K562 (cell line): ENCODE results near the gene SLC7A6OS. TPM values are rescaled to one million over a fixed set of nuclear protein-coding genes. Genes with fewer than 3 reads are reported as not detected.

Experiments used
- ARHGAP35 ChIP-seq: fragments of 450-650 bp; IDR thresholded peaks from 2 replicates; pipeline ENCODE4 v1.6.1; 2018; ENCODE audit not compliant: partially characterized antibody
- COPS2 ChIP-seq: fragments of 450-650 bp; conservative IDR thresholded peaks from 2 replicates; pipeline ENCODE4 v1.6.1; 2016; ENCODE audit warnings: mild to moderate bottlenecking, moderate library complexity
- GATA2 ChIP-seq: sonication (generic); formaldehyde crosslinking; IDR thresholded peaks from 2 replicates; pipeline ENCODE4 v1.4.0; 2020; ENCODE audit warnings: mild to moderate bottlenecking, missing genetic modification reagents
- LARP7 ChIP-seq: fragments of 450-650 bp; IDR thresholded peaks from 2 replicates; pipeline ENCODE4 v1.6.1; 2016
- LCOR ChIP-seq: sonication (generic); formaldehyde crosslinking; IDR thresholded peaks from 2 replicates; pipeline ENCODE4 v1.8.0; 2022; ENCODE audit warnings: mild to moderate bottlenecking, missing genetic modification reagents
- MAX ChIP-seq: sonication (generic); formaldehyde crosslinking; IDR thresholded peaks from 2 replicates; pipeline ENCODE4 v1.9.0; 2022; ENCODE audit warnings: mild to moderate bottlenecking, missing genetic modification reagents
- MAZ ChIP-seq, 2 experiments: fragments of 450-650 bp in 1 of 2; sonication (generic) in 1 of 2; formaldehyde crosslinking; IDR thresholded peaks in 1 of 2; conservative IDR thresholded peaks in 1 of 2; 2 replicates each; pipeline versions ENCODE4 v1.4.0 to v1.5.0; 2020; ENCODE audit warnings: mild to moderate bottlenecking in 1 of 2, missing genetic modification reagents in 1 of 2
- MTA3 ChIP-seq: fragments of 450-650 bp; formaldehyde crosslinking; IDR thresholded peaks from 2 replicates; pipeline ENCODE4 v1.6.1; 2017; ENCODE audit warnings: mild to moderate bottlenecking, borderline replicate concordance
- NRF1 ChIP-seq, 2 experiments: fragments of 450-650 bp; IDR thresholded peaks in 1 of 2; conservative IDR thresholded peaks in 1 of 2; 2 replicates each; pipeline ENCODE4 v1.6.1; 2014; ENCODE audit warnings: mild to moderate bottlenecking in 2 of 2
- RBM15 ChIP-seq: fragments of 200-400 bp; formaldehyde crosslinking; IDR thresholded peaks from 2 replicates; pipeline ENCODE4 v1.6.1; 2018; ENCODE audit warnings: mild to moderate bottlenecking, low read length, moderate library complexity; ENCODE audit not compliant: insufficient read depth
- RCOR1 ChIP-seq, 2 experiments: IDR thresholded peaks; 2 replicates each; pipeline ENCODE4 v1.6.1; 2012; ENCODE audit warnings: low read depth in 2 of 2, low read length in 2 of 2, borderline replicate concordance in 1 of 2, improper control_type of control experiment in 1 of 2
- SPI1 ChIP-seq: IDR thresholded peaks from 2 replicates; pipeline ENCODE4 v1.6.1; 2011; ENCODE audit warnings: low read depth, low read length, control low read depth, borderline replicate concordance
- TCF3 ChIP-seq: sonication (generic); formaldehyde crosslinking; IDR thresholded peaks from 2 replicates; pipeline ENCODE4 v1.4.0; 2020; ENCODE audit warnings: mild to moderate bottlenecking, missing genetic modification reagents
- ZFX ChIP-seq: sonication (generic); formaldehyde crosslinking; IDR thresholded peaks from 2 replicates; pipeline ENCODE4 v1.8.0; 2022; ENCODE audit warnings: mild to moderate bottlenecking, missing genetic modification reagents, moderate library complexity
- ZNF551 ChIP-seq: fragments of 250-450 bp; sonication (Bioruptor Pico); IDR thresholded peaks from 2 replicates; pipeline ENCODE4 v1.5.0; 2021; ENCODE audit warnings: mild to moderate bottlenecking, moderate library complexity
- ZNF740 ChIP-seq, 3 experiments: fragments of 200-800 bp in 1 of 3; sonication (Bioruptor generic) in 1 of 3; sonication (generic) in 1 of 3; formaldehyde crosslinking in 1 of 3; IDR thresholded peaks; 2 replicates each; pipeline versions ENCODE4 v1.6.1 to v1.8.0; 2016 to 2022; ENCODE audit warnings: mild to moderate bottlenecking in 2 of 3, missing compliant biosample characterization in 2 of 3, missing genetic modification characterization in 2 of 3, missing genetic modification reagents in 1 of 3
- polyA plus RNA-seq, 8 experiments: library from polyadenylated mRNA; depleted of rRNA in 4 of 8; stranded (reverse) in 5 of 8; unstranded in 3 of 8; fragments of >200 nt; fragmentation: Nextera tagmentation in 2 of 8; fragmentation: Illumina TruSeq in 1 of 8; extraction: Ambion mirVana in 2 of 8; extraction: Trizol in 1 of 8; gene quantifications; 2 replicates each; pipeline versions ENCODE4 v1.2.1 to v1.2.3, GENCODE V29; 2011 to 2014; ENCODE audit warnings: inconsistent platforms in 1 of 8, missing spikeins in 1 of 8
- total RNA-seq, 7 experiments: library from RNA; depleted of rRNA in 6 of 7; stranded (reverse); fragments of >200 nt in 6 of 7; fragmentation: Illumina TruSeq in 2 of 7; extraction: Trizol in 2 of 7; gene quantifications; 2 replicates each; pipeline versions ENCODE4 v1.2.1 to v1.2.3, GENCODE V29; 2011 to 2021; ENCODE audit warnings: low replicate concordance in 1 of 7
- TF ChIP-seq, protein P1 (sequence below): fragments of 450-650 bp; IDR thresholded peaks from 2 replicates; pipeline ENCODE4 v1.6.1; 2018; ENCODE audit not compliant: partially characterized antibody
- TF ChIP-seq, protein P2 (sequence below): sonication (generic); IDR thresholded peaks from 2 replicates; pipeline ENCODE4 v1.6.1; 2016
- TF ChIP-seq, protein P3 (sequence below): sonication (generic); formaldehyde crosslinking; IDR thresholded peaks from 2 replicates; pipeline ENCODE4 v1.8.0; 2022; ENCODE audit warnings: mild to moderate bottlenecking, missing genetic modification reagents

SLC7A6OS gene
- total and polyA plus RNA-seq, 9 of the 15 experiments (the other 6 are each of a cell fraction or from before 2014, with no cell fraction given): 2.7 to 23.6 (median 17.2) TPM

DNA sequence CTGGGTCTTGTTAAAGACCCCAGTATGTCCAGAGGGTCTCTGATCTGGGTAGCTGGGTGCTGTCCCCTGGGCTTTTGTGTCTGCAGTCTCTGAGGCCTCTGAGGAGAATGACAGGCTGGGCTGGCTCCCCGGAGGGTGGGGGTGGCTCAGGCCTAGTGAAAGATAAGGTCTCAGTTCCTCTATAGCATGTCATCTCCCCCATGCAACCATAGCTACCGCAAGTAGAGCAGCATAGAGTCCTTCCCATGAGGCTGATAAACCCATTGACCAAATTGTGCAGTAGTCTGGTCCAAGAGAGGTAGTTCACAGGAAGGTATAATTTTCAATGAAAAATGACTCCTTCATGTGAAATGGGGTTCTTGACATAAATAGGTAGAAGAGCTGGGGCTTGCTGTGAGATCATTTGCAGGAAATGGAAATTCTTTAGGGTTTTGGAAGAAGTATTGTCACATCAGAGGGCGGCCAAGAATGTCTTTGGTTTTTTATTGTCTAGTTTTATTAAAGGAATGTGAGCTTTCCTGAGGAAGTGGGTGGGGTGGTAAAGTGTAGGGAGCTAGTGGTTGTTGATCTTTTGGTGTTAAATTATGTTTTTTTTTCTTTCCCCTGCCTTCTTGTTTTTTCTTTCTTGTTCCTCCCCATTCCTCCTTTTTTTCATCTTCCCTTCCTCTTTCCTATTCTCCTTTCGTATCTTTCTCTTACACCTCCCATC, 21.0 kb downstream of the SLC7A6OS start (continued):
- TF ChIP-seq, protein P1, sequence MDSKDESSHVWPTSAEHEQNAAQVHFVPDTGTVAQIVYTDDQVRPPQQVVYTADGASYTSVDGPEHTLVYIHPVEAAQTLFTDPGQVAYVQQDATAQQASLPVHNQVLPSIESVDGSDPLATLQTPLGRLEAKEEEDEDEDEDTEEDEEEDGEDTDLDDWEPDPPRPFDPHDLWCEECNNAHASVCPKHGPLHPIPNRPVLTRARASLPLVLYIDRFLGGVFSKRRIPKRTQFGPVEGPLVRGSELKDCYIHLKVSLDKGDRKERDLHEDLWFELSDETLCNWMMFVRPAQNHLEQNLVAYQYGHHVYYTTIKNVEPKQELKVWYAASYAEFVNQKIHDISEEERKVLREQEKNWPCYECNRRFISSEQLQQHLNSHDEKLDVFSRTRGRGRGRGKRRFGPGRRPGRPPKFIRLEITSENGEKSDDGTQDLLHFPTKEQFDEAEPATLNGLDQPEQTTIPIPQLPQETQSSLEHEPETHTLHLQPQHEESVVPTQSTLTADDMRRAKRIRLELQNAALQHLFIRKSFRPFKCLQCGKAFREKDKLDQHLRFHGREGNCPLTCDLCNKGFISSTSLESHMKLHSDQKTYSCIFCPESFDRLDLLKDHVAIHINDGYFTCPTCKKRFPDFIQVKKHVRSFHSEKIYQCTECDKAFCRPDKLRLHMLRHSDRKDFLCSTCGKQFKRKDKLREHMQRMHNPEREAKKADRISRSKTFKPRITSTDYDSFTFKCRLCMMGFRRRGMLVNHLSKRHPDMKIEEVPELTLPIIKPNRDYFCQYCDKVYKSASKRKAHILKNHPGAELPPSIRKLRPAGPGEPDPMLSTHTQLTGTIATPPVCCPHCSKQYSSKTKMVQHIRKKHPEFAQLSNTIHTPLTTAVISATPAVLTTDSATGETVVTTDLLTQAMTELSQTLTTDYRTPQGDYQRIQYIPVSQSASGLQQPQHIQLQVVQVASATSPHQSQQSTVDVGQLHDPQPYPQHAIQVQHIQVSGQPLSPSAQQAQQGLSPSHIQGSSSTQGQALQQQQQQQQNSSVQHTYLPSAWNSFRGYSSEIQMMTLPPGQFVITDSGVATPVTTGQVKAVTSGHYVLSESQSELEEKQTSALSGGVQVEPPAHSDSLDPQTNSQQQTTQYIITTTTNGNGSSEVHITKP: peak; percentile 27
- TF ChIP-seq, protein P2, sequence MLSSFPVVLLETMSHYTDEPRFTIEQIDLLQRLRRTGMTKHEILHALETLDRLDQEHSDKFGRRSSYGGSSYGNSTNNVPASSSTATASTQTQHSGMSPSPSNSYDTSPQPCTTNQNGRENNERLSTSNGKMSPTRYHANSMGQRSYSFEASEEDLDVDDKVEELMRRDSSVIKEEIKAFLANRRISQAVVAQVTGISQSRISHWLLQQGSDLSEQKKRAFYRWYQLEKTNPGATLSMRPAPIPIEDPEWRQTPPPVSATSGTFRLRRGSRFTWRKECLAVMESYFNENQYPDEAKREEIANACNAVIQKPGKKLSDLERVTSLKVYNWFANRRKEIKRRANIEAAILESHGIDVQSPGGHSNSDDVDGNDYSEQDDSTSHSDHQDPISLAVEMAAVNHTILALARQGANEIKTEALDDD: peak; percentile 58; the same call in 1 of the 2 replicates
- TF ChIP-seq SPI1 (peak; percentile 82), ZNF551 (CRISPR knock-in tag) (no peak), LCOR (CRISPR knock-in tag) (0 out of 2 replicates have a peak, but pooled peaks have one; percentile 33), NRF1 (conservative IDR thresholded peaks at IDR 0.05 in 1 of 2, IDR thresholded peaks at IDR 0.05 in 1 of 2) (0 out of 4 replicates have a peak, but pooled peaks of 1 of the 2 experiments have one; percentile 22), ZNF740 (CRISPR knock-in tag; IDR thresholded peaks at IDR 0.05) (0 out of 2 replicates have a peak, but pooled peaks have one; percentile 54), ZNF740 (tag; IDR thresholded peaks at IDR 0.05) (peak in 1 of 2 experiments; percentile 65; a peak in 1 of 4 replicates), TCF3 (CRISPR knock-in tag) (peak; percentile 20; the same call in 1 of the 2 replicates), GATA2 (peak; percentile 83), ARHGAP35 (peak; percentile 12), MAX (CRISPR knock-in tag) (peak; percentile 39; the same call in 1 of the 2 replicates), MAZ (CRISPR knock-in tag; conservative IDR thresholded peaks at IDR 0.05 in 1 of 2, IDR thresholded peaks at IDR 0.05 in 1 of 2) (peak; percentile 34 to 82; a peak in 3 of 4 replicates), LARP7 (0 out of 2 replicates have a peak, but pooled peaks have one; percentile 63), COPS2 (no peak), RBM15 (no peak), ZFX (CRISPR knock-in tag) (peak; percentile 48; the same call in 1 of the 2 replicates), RCOR1 (IDR thresholded peaks at IDR 0.05; ENCODE audit: borderline replicate concordance in 1 of 2, low read depth in 2 of 2, low read length in 2 of 2) (peak in 1 of 2 experiments; percentile 84; a peak in 2 of 4 replicates), MTA3 (peak; percentile 43; the same call in 1 of the 2 replicates)
- TF ChIP-seq, protein P3, sequence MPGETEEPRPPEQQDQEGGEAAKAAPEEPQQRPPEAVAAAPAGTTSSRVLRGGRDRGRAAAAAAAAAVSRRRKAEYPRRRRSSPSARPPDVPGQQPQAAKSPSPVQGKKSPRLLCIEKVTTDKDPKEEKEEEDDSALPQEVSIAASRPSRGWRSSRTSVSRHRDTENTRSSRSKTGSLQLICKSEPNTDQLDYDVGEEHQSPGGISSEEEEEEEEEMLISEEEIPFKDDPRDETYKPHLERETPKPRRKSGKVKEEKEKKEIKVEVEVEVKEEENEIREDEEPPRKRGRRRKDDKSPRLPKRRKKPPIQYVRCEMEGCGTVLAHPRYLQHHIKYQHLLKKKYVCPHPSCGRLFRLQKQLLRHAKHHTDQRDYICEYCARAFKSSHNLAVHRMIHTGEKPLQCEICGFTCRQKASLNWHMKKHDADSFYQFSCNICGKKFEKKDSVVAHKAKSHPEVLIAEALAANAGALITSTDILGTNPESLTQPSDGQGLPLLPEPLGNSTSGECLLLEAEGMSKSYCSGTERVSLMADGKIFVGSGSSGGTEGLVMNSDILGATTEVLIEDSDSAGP: no peak
